ENCODE measurements around the gene FOXN1.

- TF ChIP-seq NFIC (IDR thresholded peaks at IDR 0.05; ENCODE audit: low read length) (no peak), UBTF (CRISPR knock-in tag; IDR thresholded peaks at IDR 0.05) (no peak), CTCF (CRISPR knock-in tag; IDR thresholded peaks at IDR 0.05) (no peak), MAX (IDR thresholded peaks at IDR 0.05) (no peak), POLR2AphosphoS5 (IDR thresholded peaks at IDR 0.05; ENCODE audit: low read depth, low read length) (no peak), FOSL1 (CRISPR knock-in tag; IDR thresholded peaks at IDR 0.05; ENCODE audit: borderline replicate concordance) (no peak), ZNF224 (CRISPR knock-in tag; IDR thresholded peaks at IDR 0.05) (no peak)
- TF ChIP-seq, protein P1, sequence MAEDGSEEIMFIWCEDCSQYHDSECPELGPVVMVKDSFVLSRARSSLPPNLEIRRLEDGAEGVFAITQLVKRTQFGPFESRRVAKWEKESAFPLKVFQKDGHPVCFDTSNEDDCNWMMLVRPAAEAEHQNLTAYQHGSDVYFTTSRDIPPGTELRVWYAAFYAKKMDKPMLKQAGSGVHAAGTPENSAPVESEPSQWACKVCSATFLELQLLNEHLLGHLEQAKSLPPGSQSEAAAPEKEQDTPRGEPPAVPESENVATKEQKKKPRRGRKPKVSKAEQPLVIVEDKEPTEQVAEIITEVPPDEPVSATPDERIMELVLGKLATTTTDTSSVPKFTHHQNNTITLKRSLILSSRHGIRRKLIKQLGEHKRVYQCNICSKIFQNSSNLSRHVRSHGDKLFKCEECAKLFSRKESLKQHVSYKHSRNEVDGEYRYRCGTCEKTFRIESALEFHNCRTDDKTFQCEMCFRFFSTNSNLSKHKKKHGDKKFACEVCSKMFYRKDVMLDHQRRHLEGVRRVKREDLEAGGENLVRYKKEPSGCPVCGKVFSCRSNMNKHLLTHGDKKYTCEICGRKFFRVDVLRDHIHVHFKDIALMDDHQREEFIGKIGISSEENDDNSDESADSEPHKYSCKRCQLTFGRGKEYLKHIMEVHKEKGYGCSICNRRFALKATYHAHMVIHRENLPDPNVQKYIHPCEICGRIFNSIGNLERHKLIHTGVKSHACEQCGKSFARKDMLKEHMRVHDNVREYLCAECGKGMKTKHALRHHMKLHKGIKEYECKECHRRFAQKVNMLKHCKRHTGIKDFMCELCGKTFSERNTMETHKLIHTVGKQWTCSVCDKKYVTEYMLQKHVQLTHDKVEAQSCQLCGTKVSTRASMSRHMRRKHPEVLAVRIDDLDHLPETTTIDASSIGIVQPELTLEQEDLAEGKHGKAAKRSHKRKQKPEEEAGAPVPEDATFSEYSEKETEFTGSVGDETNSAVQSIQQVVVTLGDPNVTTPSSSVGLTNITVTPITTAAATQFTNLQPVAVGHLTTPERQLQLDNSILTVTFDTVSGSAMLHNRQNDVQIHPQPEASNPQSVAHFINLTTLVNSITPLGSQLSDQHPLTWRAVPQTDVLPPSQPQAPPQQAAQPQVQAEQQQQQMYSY (CRISPR knock-in tag; IDR thresholded peaks at IDR 0.05) = no peak
Measured at GRCh38 chr17:28518578-28518977, 12.4 kb downstream of the FOXN1 start.

All from HepG2 (cell line).